ENCODE measurements around the gene DDB1.

The DDB1 gene

GRCh38 chr11:61328351-61328750 lies 4.6 kb downstream of the DDB1 start:
- no peak overlapping the region for H3K4me3 ChIP-seq (ENCODE audit: low read length)
- DNase-seq (ENCODE audit: low read depth): no peak
- TF ChIP-seq CTCF (IDR thresholded peaks at IDR 0.05; ENCODE audit: insufficient read depth, low read depth, low read length, missing control alignments): no peak

- H3K4me3 ChIP-seq (ENCODE audit: low read length): no peak overlapping the region
- no peak for DNase-seq (ENCODE audit: low read depth)
- TF ChIP-seq CTCF (IDR thresholded peaks at IDR 0.05; ENCODE audit: insufficient read depth, low read depth, low read length, missing control alignments): no peak
These were observed 5.2 kb downstream of the DDB1 start for GRCh38 chr11:61327669-61328071.

- DNase-seq (ENCODE audit: low read depth): peak; percentile 88
- TF ChIP-seq CTCF (IDR thresholded peaks at IDR 0.05; ENCODE audit: insufficient read depth, low read depth, low read length, missing control alignments): no peak
- H3K4me3 ChIP-seq (ENCODE audit: low read length): no peak overlapping the region
These were observed 7.1 kb downstream of the DDB1 start for GRCh38 chr11:61325649-61326414.

GRCh38 chr11:61315260-61315659 lies 17.6 kb downstream of the DDB1 start:
- no peak for TF ChIP-seq CTCF (IDR thresholded peaks at IDR 0.05; ENCODE audit: insufficient read depth, low read depth, low read length, missing control alignments)
- no peak overlapping the region for H3K4me3 ChIP-seq (ENCODE audit: low read length)
- peak; percentile 41 for DNase-seq (ENCODE audit: low read depth)

GRCh38 chr11:61310749-61311148 lies 22.2 kb downstream of the DDB1 start:
- no peak for DNase-seq (ENCODE audit: low read depth)
- H3K4me3 ChIP-seq (ENCODE audit: low read length): no peak overlapping the region
- no peak for TF ChIP-seq CTCF (IDR thresholded peaks at IDR 0.05; ENCODE audit: insufficient read depth, low read depth, low read length, missing control alignments)

GRCh38 chr11:61309739-61310138 lies 23.2 kb downstream of the DDB1 start:
- DNase-seq (ENCODE audit: low read depth): no peak
- no peak for TF ChIP-seq CTCF (IDR thresholded peaks at IDR 0.05; ENCODE audit: insufficient read depth, low read depth, low read length, missing control alignments)
- H3K4me3 ChIP-seq (ENCODE audit: low read length): no peak overlapping the region

DNA sequence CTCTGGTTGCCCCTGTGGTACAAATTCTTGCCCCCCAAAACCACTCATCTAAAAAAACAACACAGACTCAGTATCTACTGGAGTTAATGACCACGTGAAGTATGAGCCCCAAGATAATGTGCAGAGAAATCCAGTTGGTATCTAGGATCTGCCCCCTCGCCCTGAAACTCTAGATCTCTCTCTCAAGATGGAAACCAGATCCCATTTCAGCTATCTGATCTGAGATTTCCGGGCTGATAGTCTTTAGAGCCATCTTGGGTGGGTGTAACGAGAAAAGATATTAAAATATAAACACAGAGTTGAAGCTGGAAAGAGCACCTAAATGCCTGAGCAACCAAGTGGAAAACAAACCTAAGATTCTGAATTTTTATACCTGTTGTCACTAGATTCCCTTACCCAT lies 23.8 kb downstream of the DDB1 start:
- no peak overlapping the region for H3K4me3 ChIP-seq (ENCODE audit: low read length)
- TF ChIP-seq CTCF (IDR thresholded peaks at IDR 0.05; ENCODE audit: insufficient read depth, low read depth, low read length, missing control alignments): no peak
- DNase-seq (ENCODE audit: low read depth): no peak
